Measurements from ENCODE around the gene PLEKHA5. TPM values are rescaled to one million over a fixed set of nuclear protein-coding genes. Genes with fewer than 3 reads are reported as not detected.

PLEKHA5 gene
- total RNA-seq, 1 donor from 2014 or later, result 32.3 TPM

DNA sequence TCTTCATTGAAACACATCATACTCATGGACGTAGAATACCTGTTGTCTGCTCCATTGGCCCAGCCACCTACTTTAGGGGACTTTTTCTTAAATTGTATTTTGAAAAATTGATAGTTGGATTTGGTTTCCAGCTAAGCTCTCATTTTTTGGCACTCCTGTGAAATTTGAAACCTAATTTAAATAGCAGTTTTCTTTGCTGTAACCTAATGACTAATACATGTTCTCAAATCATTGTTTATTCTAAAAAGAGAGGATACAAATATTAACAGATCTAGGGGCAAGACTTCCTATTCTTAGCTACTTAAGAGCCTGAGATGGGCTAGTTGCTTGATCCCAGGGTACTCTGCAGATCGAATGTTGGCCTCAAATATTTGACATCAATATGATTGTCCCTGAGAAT, 78.9 kb downstream of the PLEKHA5 start:
- Mint-ChIP-seq H3K27me3 (ENCODE audit: unreplicated experiment) (no peaks in the 10 kb centered on the region), H3K9me3 (ENCODE audit: unreplicated experiment) (peaks cover 14% of the 10 kb centered on the region), H3K27ac (ENCODE audit: unreplicated experiment) (no peak overlapping the region), H3K36me3 (ENCODE audit: unreplicated experiment) (peaks cover 11% of the 10 kb centered on the region), H3K4me1 (ENCODE audit: unreplicated experiment) (peaks cover 7% of the 10 kb centered on the region), H3K4me3 (ENCODE audit: unreplicated experiment) (no peak overlapping the region)
- DNase-seq (ENCODE audit: extremely low spot score, unreplicated experiment), result no peak
- TF ChIP-seq, protein P1, sequence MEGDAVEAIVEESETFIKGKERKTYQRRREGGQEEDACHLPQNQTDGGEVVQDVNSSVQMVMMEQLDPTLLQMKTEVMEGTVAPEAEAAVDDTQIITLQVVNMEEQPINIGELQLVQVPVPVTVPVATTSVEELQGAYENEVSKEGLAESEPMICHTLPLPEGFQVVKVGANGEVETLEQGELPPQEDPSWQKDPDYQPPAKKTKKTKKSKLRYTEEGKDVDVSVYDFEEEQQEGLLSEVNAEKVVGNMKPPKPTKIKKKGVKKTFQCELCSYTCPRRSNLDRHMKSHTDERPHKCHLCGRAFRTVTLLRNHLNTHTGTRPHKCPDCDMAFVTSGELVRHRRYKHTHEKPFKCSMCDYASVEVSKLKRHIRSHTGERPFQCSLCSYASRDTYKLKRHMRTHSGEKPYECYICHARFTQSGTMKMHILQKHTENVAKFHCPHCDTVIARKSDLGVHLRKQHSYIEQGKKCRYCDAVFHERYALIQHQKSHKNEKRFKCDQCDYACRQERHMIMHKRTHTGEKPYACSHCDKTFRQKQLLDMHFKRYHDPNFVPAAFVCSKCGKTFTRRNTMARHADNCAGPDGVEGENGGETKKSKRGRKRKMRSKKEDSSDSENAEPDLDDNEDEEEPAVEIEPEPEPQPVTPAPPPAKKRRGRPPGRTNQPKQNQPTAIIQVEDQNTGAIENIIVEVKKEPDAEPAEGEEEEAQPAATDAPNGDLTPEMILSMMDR (IDR thresholded peaks at IDR 0.05), result no peak

DNA sequence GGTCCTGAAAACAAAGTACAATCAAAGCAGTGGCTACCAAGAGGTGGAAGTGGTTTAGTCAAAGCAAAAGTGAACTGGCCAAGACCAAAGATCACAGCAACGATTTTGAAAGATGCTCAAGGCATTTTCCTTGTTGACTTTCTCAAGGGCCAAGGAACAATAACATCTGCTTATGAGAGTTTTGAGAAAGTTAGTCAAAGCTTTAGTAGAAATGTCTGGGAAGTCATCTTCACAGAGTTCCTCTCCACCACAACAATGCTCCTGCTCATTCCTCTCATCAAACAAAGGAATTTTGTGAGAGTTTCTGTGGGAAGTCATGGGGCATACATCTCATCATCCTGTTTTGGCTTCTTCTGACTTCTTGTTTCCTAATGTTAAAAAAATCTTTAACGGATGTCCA, 80.1 kb downstream of the PLEKHA5 start:
- no peak overlapping the region for H3K4me3 Mint-ChIP-seq (ENCODE audit: unreplicated experiment)

DNA sequence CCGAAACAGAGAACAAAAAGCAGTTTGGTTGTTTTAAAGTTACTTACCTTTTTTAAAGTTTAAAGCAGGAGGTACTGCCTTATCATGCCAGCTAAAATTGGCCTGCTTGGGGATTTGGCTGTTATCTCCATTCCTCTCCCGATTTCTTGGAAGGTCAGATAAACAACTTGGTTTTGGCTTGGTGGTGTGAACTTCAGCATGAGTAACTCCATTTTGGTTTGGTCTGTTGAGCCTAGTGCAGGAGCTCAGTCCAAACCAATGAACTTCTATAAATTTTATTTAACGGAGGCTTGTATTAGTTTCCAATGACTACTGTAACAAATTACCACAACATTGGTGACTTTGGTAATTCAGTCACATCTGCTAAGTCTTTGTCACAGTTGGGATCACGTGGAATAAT, 82.3 kb downstream of the PLEKHA5 start:
- Mint-ChIP-seq H3K4me3 (ENCODE audit: unreplicated experiment) (no peak overlapping the region), H3K4me1 (ENCODE audit: unreplicated experiment) (peaks cover 7% of the 10 kb centered on the region), H3K27me3 (ENCODE audit: unreplicated experiment) (no peaks in the 10 kb centered on the region), H3K9me3 (ENCODE audit: unreplicated experiment) (peaks cover 14% of the 10 kb centered on the region), H3K27ac (ENCODE audit: unreplicated experiment) (no peak overlapping the region), H3K36me3 (ENCODE audit: unreplicated experiment) (peaks cover 12% of the 10 kb centered on the region)
- DNase-seq (ENCODE audit: extremely low spot score, unreplicated experiment), result no peak
- TF ChIP-seq, protein P1 (IDR thresholded peaks at IDR 0.05), result no peak

More for the DNA sequence above, 80.1 kb downstream of the PLEKHA5 start:
- Mint-ChIP-seq H3K4me1 (ENCODE audit: unreplicated experiment) (peaks cover 7% of the 10 kb centered on the region), H3K36me3 (ENCODE audit: unreplicated experiment) (peaks cover 11% of the 10 kb centered on the region), H3K27ac (ENCODE audit: unreplicated experiment) (no peak overlapping the region), H3K9me3 (ENCODE audit: unreplicated experiment) (peaks cover 14% of the 10 kb centered on the region), H3K27me3 (ENCODE audit: unreplicated experiment) (no peaks in the 10 kb centered on the region)
- DNase-seq (ENCODE audit: extremely low spot score, unreplicated experiment), result no peak
- TF ChIP-seq, protein P1 (IDR thresholded peaks at IDR 0.05), result no peak

DNA sequence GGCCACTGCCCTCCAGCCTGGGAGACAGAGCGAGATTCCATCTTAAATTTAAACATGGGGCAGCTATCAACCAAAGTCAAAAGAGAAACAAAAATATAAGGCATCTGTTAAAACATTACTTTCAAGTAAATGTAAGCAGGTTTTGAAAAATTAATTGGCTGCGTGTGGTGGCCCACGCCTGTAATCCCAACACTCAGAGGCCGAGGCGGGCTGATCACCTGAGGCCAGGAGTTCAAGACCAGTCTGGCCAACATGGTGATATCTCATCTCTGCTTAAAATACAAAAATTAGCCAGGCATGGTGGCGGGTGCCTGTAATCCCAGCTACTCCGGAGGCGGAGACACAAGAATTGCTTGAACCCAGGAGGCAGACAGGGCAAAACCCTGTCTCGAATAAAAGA, 82.7 kb downstream of the PLEKHA5 start:
- H3K36me3 Mint-ChIP-seq (ENCODE audit: unreplicated experiment), result peaks cover 13% of the 10 kb centered on the region
- H3K27me3 Mint-ChIP-seq (ENCODE audit: unreplicated experiment), result no peaks in the 10 kb centered on the region
- H3K9me3 Mint-ChIP-seq (ENCODE audit: unreplicated experiment), result peaks cover 14% of the 10 kb centered on the region
- no peak overlapping the region for H3K27ac Mint-ChIP-seq (ENCODE audit: unreplicated experiment)
- TF ChIP-seq, protein P1 (IDR thresholded peaks at IDR 0.05), result no peak
- no peak overlapping the region for H3K4me3 Mint-ChIP-seq (ENCODE audit: unreplicated experiment)
- DNase-seq (ENCODE audit: extremely low spot score, unreplicated experiment), result no peak
- H3K4me1 Mint-ChIP-seq (ENCODE audit: unreplicated experiment), result peaks cover 7% of the 10 kb centered on the region

DNA sequence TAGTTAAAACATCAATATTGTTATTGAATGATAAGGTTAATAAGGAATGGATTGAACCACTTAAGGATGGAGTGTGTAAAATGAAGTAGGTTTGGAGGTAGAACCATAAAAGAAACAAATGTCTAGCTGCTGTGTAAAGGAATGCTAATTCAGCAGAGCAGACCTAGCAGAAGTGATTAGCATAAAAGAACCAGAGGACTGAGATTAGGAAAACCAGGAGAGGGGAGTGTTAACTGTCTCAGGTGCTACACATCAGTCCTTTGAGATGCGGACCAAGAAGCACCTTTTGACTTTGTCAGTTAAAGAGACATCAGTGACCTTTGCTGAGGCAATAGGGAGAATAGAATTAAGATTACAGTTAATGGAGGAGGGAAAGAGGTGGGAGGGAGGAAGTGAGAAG, 84.5 kb downstream of the PLEKHA5 start:
- TF ChIP-seq, protein P1 (IDR thresholded peaks at IDR 0.05), result no peak
- no peak for DNase-seq (ENCODE audit: extremely low spot score, unreplicated experiment)
- Mint-ChIP-seq H3K27me3 (ENCODE audit: unreplicated experiment) (no peaks in the 10 kb centered on the region), H3K27ac (ENCODE audit: unreplicated experiment) (no peak overlapping the region), H3K4me3 (ENCODE audit: unreplicated experiment) (no peak overlapping the region), H3K9me3 (ENCODE audit: unreplicated experiment) (peaks cover 8% of the 10 kb centered on the region), H3K36me3 (ENCODE audit: unreplicated experiment) (peaks cover 7% of the 10 kb centered on the region), H3K4me1 (ENCODE audit: unreplicated experiment) (no peaks in the 10 kb centered on the region)

Data from osteocyte (in vitro differentiated cells).